CD14-positive monocyte (primary cell): ENCODE measurements around the gene TEC. TPM values are rescaled to one million over a fixed set of nuclear protein-coding genes. Genes with fewer than 3 reads are reported as not detected.
A peak's percentile ranks its signal among the peaks of the same experiment; 100 is the strongest.

Experiments used
- DNase-seq, 3 donors: peaks; one replicate each; pipeline ENCODE4 v3.0.0-alpha.2; 2011 to 2022
- H2AFZ ChIP-seq: 2 replicates; pipeline ENCODE4 v1.6.0; 2012; ENCODE audit warnings: mild to moderate bottlenecking, low read depth, low read length, inconsistent platforms; ENCODE audit not compliant: insufficient read depth, poor library complexity, severe bottlenecking
- H3K27ac ChIP-seq, 2 donors: 1 replicate in 1 of 2; 2 replicates in 1 of 2; pipeline ENCODE4 v1.5.1; 2012 to 2013; ENCODE audit warnings: low read length in 2 of 2, control low read depth in 1 of 2, inconsistent platforms in 1 of 2, low read depth in 1 of 2, mild to moderate bottlenecking in 1 of 2
- H3K27me3 ChIP-seq, 2 donors: one replicate each; pipeline versions ENCODE4 v1.6.0 to v1.6.1; 2011 to 2013; ENCODE audit warnings: low read length in 2 of 2; ENCODE audit not compliant: control insufficient read depth in 2 of 2, insufficient read depth in 2 of 2
- H3K36me3 ChIP-seq, 2 donors: replicated peaks in 1 of 2; 1 replicate in 1 of 2; 2 replicates in 1 of 2; pipeline versions ENCODE4 v1.5.1 to v1.6.1; 2012 to 2013; ENCODE audit warnings: low read length in 2 of 2, control low read depth in 1 of 2, inconsistent platforms in 1 of 2, mild to moderate bottlenecking in 1 of 2; ENCODE audit not compliant: insufficient read depth in 2 of 2, control insufficient read depth in 1 of 2
- H3K4me1 ChIP-seq, 2 donors: 1 replicate in 1 of 2; 2 replicates in 1 of 2; pipeline versions ENCODE4 v1.5.1 to v1.6.1; 2012 to 2013; ENCODE audit warnings: low read length in 2 of 2, control low read depth in 1 of 2, inconsistent platforms in 1 of 2, mild to moderate bottlenecking in 1 of 2, moderate library complexity in 1 of 2; ENCODE audit not compliant: insufficient read depth in 2 of 2, control insufficient read depth in 1 of 2
- H3K4me2 ChIP-seq: replicated peaks from 2 replicates; pipeline ENCODE3; 2012; ENCODE audit warnings: low read length, moderate library complexity, mild to moderate bottlenecking; ENCODE audit not compliant: poor library complexity, severe bottlenecking; ENCODE audit errors: extremely low read depth
- H3K4me3 ChIP-seq, 3 experiments: fragments of 200-600 bp in 1 of 3; sonication (generic) in 1 of 3; replicated peaks in 1 of 3; 1 replicate in 2 of 3; 2 replicates in 1 of 3; pipeline ENCODE4 v1.5.1; 2011 to 2013; ENCODE audit warnings: low read length in 3 of 3, mild to moderate bottlenecking in 3 of 3, control low read depth in 2 of 3, low read depth in 2 of 3, inconsistent platforms in 1 of 3, moderate library complexity in 1 of 3
- H3K79me2 ChIP-seq: 2 replicates; pipeline ENCODE4 v1.6.0; 2012; ENCODE audit warnings: mild to moderate bottlenecking, control low read depth, inconsistent platforms, low read length, moderate library complexity; ENCODE audit not compliant: insufficient read depth
- H3K9ac ChIP-seq: 2 replicates; pipeline ENCODE4 v1.6.0; 2017; ENCODE audit warnings: low read length, mild to moderate bottlenecking; ENCODE audit not compliant: insufficient read depth, poor library complexity, severe bottlenecking
- H3K9me3 ChIP-seq, 2 donors: replicated peaks in 1 of 2; 1 replicate in 1 of 2; 2 replicates in 1 of 2; pipeline versions ENCODE4 v1.5.1 to v1.6.1; 2012 to 2013; ENCODE audit warnings: low read length in 2 of 2, control low read depth in 1 of 2; ENCODE audit not compliant: control insufficient read depth in 1 of 2, insufficient read depth in 1 of 2
- H4K20me1 ChIP-seq: 2 replicates; pipeline ENCODE4 v1.6.0; 2012; ENCODE audit warnings: mild to moderate bottlenecking, low read length, control low read depth, moderate library complexity; ENCODE audit not compliant: insufficient read depth
- H3K27ac Mint-ChIP-seq, 7 donors: one replicate each; pipeline ENCODE4 v1.8.0; 2020; ENCODE audit warnings: mild to moderate bottlenecking in 7 of 7, mixed read lengths in 7 of 7, moderate library complexity in 6 of 7, inconsistent platforms in 2 of 7
- H3K27me3 Mint-ChIP-seq, 3 donors: one replicate each; pipeline ENCODE4 v1.8.0; 2021 to 2022; ENCODE audit warnings: low read depth in 3 of 3, mild to moderate bottlenecking in 3 of 3, mixed read lengths in 3 of 3, moderate library complexity in 3 of 3, inconsistent platforms in 1 of 3
- H3K36me3 Mint-ChIP-seq, 2 donors: one replicate each; pipeline ENCODE4 v1.8.0; 2020; ENCODE audit warnings: mixed read lengths in 2 of 2, inconsistent platforms in 1 of 2, mild to moderate bottlenecking in 1 of 2
- H3K4me1 Mint-ChIP-seq: one replicate; pipeline ENCODE4 v1.8.0; 2020; ENCODE audit warnings: mild to moderate bottlenecking, mixed read lengths
- H3K4me3 Mint-ChIP-seq, 2 donors: one replicate each; pipeline ENCODE4 v1.8.0; 2020; ENCODE audit warnings: mild to moderate bottlenecking in 2 of 2, mixed read lengths in 2 of 2, moderate library complexity in 1 of 2
- H3K9me3 Mint-ChIP-seq, 7 donors: one replicate each; pipeline ENCODE4 v1.8.0; 2020 to 2022; ENCODE audit warnings: mixed read lengths in 7 of 7, mild to moderate bottlenecking in 6 of 7, moderate library complexity in 6 of 7, inconsistent platforms in 2 of 7
- WGBS: methylation state at CpG from one replicate; pipeline ENCODE4 v1.1.5; 2013; ENCODE audit warnings: missing lambda C conversion rate; ENCODE audit not compliant: insufficient coverage; 5-methylcytosine and 5-hydroxymethylcytosine counted together
- intact Hi-C, 2 donors: fragments of 100-400 bp; cut with micrococcal nuclease; formaldehyde crosslinking; loops; one replicate each; pipeline versions ENCODE4 v1.15.0 to v1.15.1; 2023
- polyA plus RNA-seq, 3 donors: library from polyadenylated mRNA; depleted of rRNA in 1 of 3; unstranded in 2 of 3; stranded (reverse) in 1 of 3; fragments of 300-500 nt in 2 of 3; fragments of >200 nt in 1 of 3; fragmentation: Illumina TruSeq in 2 of 3; gene quantifications; 1 replicate in 2 of 3; 2 replicates in 1 of 3; pipeline ENCODE4 v1.2.3, GENCODE V29; 2012 to 2021
- TF ChIP-seq, protein P1 (sequence below): fragments of 200-600 bp; IDR thresholded peaks from one replicate; pipeline ENCODE4 v1.8.0; 2022; ENCODE audit warnings: antibody characterized with exemption, mild to moderate bottlenecking

The TEC gene
- polyA plus RNA-seq, 3 donors, result 0.30 to 2.5 (median 0.73) TPM

DNA sequence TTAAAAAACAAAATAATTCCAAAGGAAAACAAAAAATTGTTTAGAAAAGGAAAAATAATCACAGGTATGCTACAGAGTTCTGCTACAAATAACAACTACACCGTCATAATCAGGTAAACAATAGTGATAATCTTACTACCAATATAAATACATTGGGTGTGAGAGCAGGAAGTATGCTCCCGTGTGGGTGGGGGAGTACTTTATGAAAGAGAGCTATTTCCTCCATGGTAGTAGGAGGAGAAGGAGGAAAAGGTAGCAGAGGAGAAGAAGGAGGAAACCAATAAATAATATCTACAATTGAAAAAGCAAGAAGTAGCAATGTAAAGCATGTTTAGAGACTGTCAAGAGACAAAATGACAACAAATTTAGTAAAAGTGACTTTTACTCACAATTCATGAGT, 35.1 kb downstream of the TEC start:
- Histone ChIP-seq H3K36me3 (no peaks in the 10 kb centered on the region), H3K4me3 (no peak overlapping the region), H2AFZ (no peak overlapping the region), H3K9ac (no peak overlapping the region), H4K20me1 (no peaks in the 10 kb centered on the region), H3K79me2 (peaks cover 91% of the 10 kb centered on the region), H3K9me3 (no peaks in the 10 kb centered on the region), H3K4me1 (peaks cover 17 to 28% of the 10 kb centered on the region in 2 donors), H3K27ac (no peak overlapping the region), H3K4me2 (no peak overlapping the region), H3K27me3 (no peaks in the 10 kb centered on the region)
- peaks cover 0 to 9% of the 10 kb centered on the region in 2 donors for H3K36me3 Mint-ChIP-seq
- TF ChIP-seq, protein P1, sequence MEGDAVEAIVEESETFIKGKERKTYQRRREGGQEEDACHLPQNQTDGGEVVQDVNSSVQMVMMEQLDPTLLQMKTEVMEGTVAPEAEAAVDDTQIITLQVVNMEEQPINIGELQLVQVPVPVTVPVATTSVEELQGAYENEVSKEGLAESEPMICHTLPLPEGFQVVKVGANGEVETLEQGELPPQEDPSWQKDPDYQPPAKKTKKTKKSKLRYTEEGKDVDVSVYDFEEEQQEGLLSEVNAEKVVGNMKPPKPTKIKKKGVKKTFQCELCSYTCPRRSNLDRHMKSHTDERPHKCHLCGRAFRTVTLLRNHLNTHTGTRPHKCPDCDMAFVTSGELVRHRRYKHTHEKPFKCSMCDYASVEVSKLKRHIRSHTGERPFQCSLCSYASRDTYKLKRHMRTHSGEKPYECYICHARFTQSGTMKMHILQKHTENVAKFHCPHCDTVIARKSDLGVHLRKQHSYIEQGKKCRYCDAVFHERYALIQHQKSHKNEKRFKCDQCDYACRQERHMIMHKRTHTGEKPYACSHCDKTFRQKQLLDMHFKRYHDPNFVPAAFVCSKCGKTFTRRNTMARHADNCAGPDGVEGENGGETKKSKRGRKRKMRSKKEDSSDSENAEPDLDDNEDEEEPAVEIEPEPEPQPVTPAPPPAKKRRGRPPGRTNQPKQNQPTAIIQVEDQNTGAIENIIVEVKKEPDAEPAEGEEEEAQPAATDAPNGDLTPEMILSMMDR, result no peak
- H3K4me1 Mint-ChIP-seq, result peaks cover 46% of the 10 kb centered on the region
- H3K4me3 Mint-ChIP-seq, result no peak overlapping the region
- no peak for DNase-seq
- peak overlapping the region in 6 of 7 donors; percentile 3 to 66 (median 28) for H3K27ac Mint-ChIP-seq
- no CpG with 5 or more reads among the region's 2 CpGs for WGBS
- no peaks in the 10 kb centered on the region for H3K27me3 Mint-ChIP-seq
- H3K9me3 Mint-ChIP-seq, result peaks cover 0 to 3% (median 0%) of the 10 kb centered on the region in 7 donors
- intact Hi-C loops, result no loop called here

DNA sequence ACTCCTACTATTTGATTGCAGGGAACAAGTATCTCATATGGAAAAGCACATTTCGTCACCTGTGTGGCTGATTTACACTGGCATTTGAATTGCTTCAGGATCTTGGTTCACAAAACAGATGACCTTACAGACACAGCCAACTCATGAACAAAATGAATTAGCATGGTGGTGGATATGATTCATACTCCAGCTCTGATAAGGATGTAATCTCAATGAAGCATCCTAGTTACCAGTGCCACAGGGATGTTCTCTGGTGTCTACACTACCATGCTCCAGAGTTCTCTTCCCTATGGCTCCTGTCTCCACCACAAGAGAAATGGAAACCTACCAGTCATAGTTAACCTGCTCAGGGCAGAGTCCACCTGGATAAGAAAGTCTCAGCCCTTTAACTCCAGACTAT, 40.7 kb downstream of the TEC start:
- H3K4me1 ChIP-seq, result peaks cover 42 to 65% of the 10 kb centered on the region in 2 donors
- no peaks in the 10 kb centered on the region for H3K9me3 ChIP-seq
- H3K4me3 ChIP-seq, result no peak overlapping the region
- no peak overlapping the region for H3K4me2 ChIP-seq
- H3K36me3 ChIP-seq, result no peaks in the 10 kb centered on the region
- H4K20me1 ChIP-seq, result no peaks in the 10 kb centered on the region
- DNase-seq, result no peak
- no peak overlapping the region for H3K27ac ChIP-seq
- Mint-ChIP-seq H3K4me1 (peaks cover 66% of the 10 kb centered on the region), H3K27me3 (no peaks in the 10 kb centered on the region), H3K4me3 (no peak overlapping the region), H3K27ac (peak overlapping the region in 1 of 7 donors; percentile 46), H3K9me3 (no peaks in the 10 kb centered on the region), H3K36me3 (peaks cover 0 to 9% of the 10 kb centered on the region in 2 donors)
- H3K9ac ChIP-seq, result no peak overlapping the region
- TF ChIP-seq, protein P1, result no peak
- WGBS, result no CpG with 5 or more reads among the region's 1 CpG
- no peak overlapping the region for H2AFZ ChIP-seq
- H3K27me3 ChIP-seq, result no peaks in the 10 kb centered on the region
- H3K79me2 ChIP-seq, result peaks cover 72% of the 10 kb centered on the region
- intact Hi-C loops, result loop anchor here in 1 of 2 donors (10.0 kb wide), 1 partner anchor 46 kb away; no protein-coding TSS in a partner anchor
